Posterior vena cava (tissue), 2 donors: Measurements from ENCODE around the gene ASH1L. TPM values are rescaled to one million over a fixed set of nuclear protein-coding genes. Genes with fewer than 3 reads are reported as not detected.
A peak's percentile ranks its signal among the peaks of the same experiment; 100 is the strongest.
"Not testable (repeated sequence)": the region's sequence is repeated elsewhere in the genome, so short reads cannot be mapped to it uniquely, and the experiment has no call there.

Source experiments
- DNase-seq: peaks from one replicate; pipeline ENCODE4 v3.0.0-alpha.2; 2020; ENCODE audit warnings: low spot score
- intact Hi-C, 2 donors: fragments of 100-400 bp; cut with DNase I; formaldehyde crosslinking; loops; one replicate each; pipeline versions ENCODE4 v1.14.1 to v1.14.2; 2022 to 2023
- total RNA-seq, 2 donors: library from RNA; stranded (reverse); fragmentation: NEBNext Ultra II Directional; extraction: Animal tissue kit (Norgen Biotek cat#: 25700); gene quantifications; one replicate each; pipeline ENCODE4 v1.2.1, GENCODE V29; 2021
- donor health status: DM: yes; HTN: yes; CAD: no.
- donor health status: DM: yes; HTN: yes; CAD: no.

Gene ASH1L
- total RNA-seq, 2 donors from 2014 or later = 66.7 to 67.4 TPM

DNA sequence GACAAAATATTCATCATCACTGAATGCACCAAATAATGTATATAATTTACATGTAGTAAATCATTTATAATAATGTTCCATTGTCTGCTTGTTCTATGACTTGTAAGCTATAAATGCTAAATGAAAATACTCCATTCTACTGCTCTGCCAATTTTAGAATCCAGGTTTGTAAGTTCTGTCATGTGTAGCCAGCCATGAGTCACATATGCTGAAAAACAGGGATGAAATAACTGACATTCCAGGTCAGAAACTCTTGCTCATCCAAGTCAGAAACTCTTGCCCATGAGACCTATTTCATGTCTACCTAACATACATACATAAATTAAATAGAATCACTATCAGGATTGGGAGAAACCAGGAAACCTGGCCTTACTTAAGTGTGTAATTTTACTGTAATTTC is 95.6 kb downstream of the ASH1L start:
- intact Hi-C loops = no loop called here
- no peak for DNase-seq

GRCh38 chr1:155466617-155466972 is 96.0 kb downstream of the ASH1L start:
- DNase-seq = no peak
- intact Hi-C loops = no loop called here

GRCh38 chr1:155463865-155464650 is 98.5 kb downstream of the ASH1L start:
- intact Hi-C loops = no loop called here

GRCh38 chr1:155458111-155458510 is 104.5 kb downstream of the ASH1L start:
- DNase-seq = no peak
- intact Hi-C loops = no loop called here

More at GRCh38 chr1:155463865-155464650, 98.5 kb downstream of the ASH1L start:
- no peak for DNase-seq

GRCh38 chr1:155457266-155457665 is 105.3 kb downstream of the ASH1L start:
- intact Hi-C loops = no loop called here
- no peak for DNase-seq

- intact Hi-C loops = no loop called here
- DNase-seq = no peak
Measured at GRCh38 chr1:155455588-155456195, 106.9 kb downstream of the ASH1L start.

DNA sequence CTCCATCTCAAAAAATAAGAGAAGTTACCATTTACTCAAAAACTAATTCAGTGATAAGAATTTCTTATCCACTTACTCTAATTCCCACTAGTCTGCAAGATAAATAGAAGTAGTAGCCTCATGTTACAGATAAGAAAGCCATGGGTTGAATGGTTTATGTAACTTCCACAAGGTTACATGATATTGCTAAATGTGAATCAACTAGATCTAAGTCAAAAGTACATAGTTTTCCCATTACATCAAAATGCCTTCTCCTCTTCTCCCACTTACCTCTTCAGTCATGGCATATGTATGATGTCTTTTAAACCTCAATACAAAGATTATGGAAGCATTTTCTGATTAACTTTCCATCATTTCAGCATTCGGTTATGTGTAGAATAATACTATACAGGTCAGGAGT is 108.5 kb downstream of the ASH1L start:
- no peak for DNase-seq
- intact Hi-C loops = no loop called here

DNA sequence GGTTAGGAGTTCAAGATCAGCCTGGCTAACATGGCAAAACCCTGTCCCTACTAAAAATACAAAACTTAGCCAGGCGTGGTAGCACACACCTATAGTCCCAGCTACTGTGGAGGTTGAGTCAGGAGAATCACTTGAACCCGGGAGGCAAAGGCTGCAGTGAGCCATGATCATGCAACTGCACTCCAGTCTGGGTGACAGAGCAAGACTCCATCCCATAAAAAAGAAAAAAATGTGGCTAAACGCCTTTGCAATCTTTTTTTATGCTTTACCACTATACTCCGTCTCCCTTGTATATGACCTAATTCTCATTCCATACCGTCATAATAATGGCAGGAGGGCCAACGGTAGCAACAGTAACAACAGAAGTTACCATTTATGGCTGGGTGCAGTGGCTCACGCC is 109.5 kb downstream of the ASH1L start:
- no peak for DNase-seq
- intact Hi-C loops = no loop called here

- intact Hi-C loops = no loop called here
Measured at GRCh38 chr1:155451199-155451598, 111.4 kb downstream of the ASH1L start.

GRCh38 chr1:155442431-155442830 is 120.2 kb downstream of the ASH1L start:
- intact Hi-C loops, DNase-seq: not testable (repeated sequence)

More at GRCh38 chr1:155451199-155451598, 111.4 kb downstream of the ASH1L start:
- no peak for DNase-seq

- intact Hi-C loops = no loop called here
Measured at GRCh38 chr1:155437405-155437804, 125.2 kb downstream of the ASH1L start.

GRCh38 chr1:155433831-155434389 is 128.7 kb downstream of the ASH1L start:
- intact Hi-C loops = not testable (repeated sequence)

More at GRCh38 chr1:155437405-155437804, 125.2 kb downstream of the ASH1L start:
- no peak for DNase-seq

GRCh38 chr1:155433128-155433830 is 129.3 kb downstream of the ASH1L start:
- DNase-seq = peak; percentile 40
- intact Hi-C loops = not testable (repeated sequence)

More at GRCh38 chr1:155433831-155434389, 128.7 kb downstream of the ASH1L start:
- DNase-seq = peak; percentile 19

GRCh38 chr1:155424091-155424490 is 138.5 kb downstream of the ASH1L start:
- DNase-seq = no peak
- intact Hi-C loops = no loop called here

DNA sequence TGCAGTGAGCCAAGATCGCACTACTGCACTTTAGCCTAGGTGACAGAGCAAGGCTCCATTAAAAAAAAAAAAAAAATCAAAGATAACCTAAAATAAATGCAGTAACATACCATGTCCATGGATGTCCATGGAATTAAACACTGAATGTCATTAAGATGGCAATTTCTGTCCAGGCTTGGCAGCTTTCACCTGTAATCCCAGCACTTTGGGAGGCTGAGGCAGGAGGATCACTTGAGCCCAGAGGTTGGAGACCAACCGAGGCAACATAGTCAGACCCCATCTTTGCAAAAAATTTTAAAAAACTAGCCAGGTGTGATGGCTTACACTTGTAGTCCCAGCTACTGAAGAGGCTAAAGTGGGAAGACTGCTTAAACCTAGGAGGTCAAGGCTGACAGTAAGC is 141.8 kb downstream of the ASH1L start:
- intact Hi-C loops = no loop called here
- DNase-seq = no peak

- DNase-seq = peak; percentile 38
- intact Hi-C loops = not testable (repeated sequence)
Measured at GRCh38 chr1:155411840-155412239, 150.8 kb downstream of the ASH1L start.

GRCh38 chr1:155410931-155411330 is 151.7 kb downstream of the ASH1L start:
- intact Hi-C loops = no loop called here
- no peak for DNase-seq

DNA sequence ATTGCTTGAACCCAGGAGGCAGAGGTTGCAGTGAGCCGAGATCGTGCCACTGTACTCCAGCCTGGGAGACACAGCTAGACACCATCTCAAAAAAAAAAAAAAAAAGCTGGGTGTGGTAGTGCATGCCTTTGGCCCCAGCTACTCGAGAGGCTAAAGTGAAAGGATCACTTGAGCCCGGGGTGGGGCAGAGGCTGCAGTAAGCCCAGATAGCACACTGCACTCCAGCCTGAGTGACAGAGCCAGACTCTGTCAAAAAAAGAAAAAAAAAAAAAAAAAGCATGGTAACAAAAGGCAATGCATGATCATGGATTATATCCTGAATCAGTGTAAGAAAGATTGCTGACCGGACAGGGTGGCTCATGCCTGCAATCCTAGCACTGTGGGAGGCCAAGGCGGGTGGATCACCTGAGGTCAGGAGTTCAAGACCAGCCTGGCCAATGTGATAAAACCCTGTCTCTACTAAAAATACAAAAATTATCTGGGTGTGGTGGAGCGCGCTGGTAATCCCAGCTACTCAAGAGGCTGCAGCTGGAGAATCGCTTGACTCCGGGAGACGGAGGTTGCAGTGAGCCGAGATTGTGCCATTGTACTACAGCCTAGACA is 165.6 kb downstream of the ASH1L start:
- intact Hi-C loops = no loop called here
- DNase-seq = peak; percentile 50

DNA sequence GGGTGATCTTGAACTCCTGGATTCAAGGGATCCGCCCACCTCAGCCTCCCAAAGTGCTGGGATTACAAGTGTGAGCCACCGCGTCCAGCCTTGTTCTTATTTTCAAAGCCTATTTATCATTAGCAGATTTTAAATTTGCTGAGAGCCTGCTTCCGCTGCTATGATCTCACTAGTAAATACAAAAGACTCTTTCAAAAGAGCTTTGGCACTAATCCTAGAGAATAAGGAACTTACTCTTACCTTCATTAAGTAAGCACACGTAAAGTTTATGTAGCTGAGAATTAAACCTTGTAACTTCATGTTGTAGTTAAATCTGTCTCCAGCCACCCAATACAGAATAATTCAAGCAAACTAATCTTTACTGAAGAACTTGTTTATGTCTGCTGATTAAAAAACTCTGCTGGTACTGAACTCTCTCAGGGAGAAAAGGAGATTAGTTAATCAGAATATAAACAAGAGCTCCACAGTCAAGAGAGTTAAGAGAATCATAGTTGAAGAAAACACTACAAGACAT is 169.6 kb downstream of the ASH1L start:
- intact Hi-C loops = no loop called here

More for the DNA sequence above, 169.6 kb downstream of the ASH1L start:
- peak; percentile 13 for DNase-seq
